ENCODE data around the gene SPACDR.

The SPACDR gene

GRCh38 chr7:100484673-100485045, 20.6 kb upstream of the SPACDR start:
- no peak for FAIRE-seq

GRCh38 chr7:100483722-100484672, 19.9 kb upstream of the SPACDR start, which contains the start of gene NYAP1:
Gene NYAP1, plus strand, starts transcription at chr7:100483927. Its CDS starts 1,385 bp downstream, at chr7:100485312.
- FAIRE-seq, result no peak

- FAIRE-seq, result no peak
Observed at GRCh38 chr7:100483090-100483721, 19.1 kb upstream of the SPACDR start.

GRCh38 chr7:100482728-100483089, 18.6 kb upstream of the SPACDR start:
- no peak for FAIRE-seq

DNA sequence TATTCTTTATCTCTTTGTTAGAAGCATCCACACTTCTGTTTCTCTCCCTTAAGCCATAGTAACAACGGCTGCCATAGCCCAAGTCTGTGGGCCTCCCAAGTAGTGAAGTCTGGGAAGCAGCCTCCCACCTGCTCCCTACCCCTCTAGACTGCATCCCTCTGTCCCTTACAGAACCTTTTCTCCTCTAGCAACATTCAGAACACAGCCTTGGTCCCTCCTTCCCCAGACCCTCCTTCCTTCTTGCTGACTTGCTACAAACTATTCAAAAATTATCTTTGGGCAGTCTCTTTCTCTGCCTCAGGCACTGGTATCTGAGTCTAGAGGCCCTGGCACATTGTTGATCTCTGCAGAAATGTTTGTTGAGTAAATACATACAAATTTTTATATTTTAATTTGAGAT, 17.4 kb upstream of the SPACDR start:
- no peak for FAIRE-seq

GRCh38 chr7:100478958-100479660, 15.0 kb upstream of the SPACDR start, which contains the start of gene TSC22D4:
Gene TSC22D4, minus strand, starts transcription at chr7:100479214. Its CDS starts 1,176 bp downstream, at chr7:100478038.
- FAIRE-seq, result no peak

GRCh38 chr7:100477871-100478267, 13.8 kb upstream of the SPACDR start:
- FAIRE-seq, result no peak

DNA sequence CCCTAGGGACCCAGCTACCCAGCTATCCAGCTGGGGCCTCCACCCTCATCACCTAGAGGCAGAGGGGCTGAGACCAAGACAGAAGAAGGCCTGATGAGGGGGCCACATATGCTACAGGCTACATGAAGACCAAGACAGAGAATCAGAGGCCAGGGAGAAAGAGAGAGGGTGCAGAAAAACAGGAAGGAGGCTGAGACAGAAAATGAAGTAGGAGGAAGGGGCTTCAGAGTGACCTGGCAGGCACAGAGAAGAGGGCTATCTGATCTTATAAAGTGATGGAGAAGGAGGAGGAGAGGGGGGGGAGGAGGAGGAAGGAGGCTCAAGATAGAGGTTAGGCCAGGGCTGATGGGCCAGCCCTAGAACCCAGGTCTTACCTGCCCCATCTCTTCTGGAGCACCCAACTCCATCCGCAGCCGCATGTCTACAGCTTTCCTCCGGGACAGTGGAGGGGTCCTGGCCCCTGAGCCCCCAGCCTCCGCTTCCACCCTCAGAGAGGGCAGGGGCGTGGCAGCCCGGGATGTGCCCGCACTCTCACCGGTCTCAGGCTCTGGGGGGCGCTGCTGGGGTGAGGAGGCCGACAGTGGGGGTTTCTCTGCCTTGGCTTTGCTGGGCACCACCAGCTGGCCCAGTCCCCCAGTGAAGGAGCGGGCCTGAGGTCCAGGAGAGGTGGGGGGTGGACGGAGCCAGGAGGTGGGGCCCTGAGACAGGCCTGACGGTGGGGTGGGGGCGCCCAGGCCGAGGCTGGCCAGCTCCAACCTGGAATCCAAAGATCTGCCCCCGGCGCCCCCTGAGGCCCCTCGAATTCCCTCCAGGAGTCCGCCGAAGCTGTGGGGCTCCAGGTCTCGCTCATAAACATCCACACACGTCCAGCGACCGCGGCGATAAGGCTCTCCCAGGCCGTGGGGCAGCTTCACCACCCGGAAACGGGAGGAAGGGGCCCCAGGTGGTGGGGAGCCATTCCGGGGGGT, 13.1 kb upstream of the SPACDR start:
- FAIRE-seq, result no peak

DNA sequence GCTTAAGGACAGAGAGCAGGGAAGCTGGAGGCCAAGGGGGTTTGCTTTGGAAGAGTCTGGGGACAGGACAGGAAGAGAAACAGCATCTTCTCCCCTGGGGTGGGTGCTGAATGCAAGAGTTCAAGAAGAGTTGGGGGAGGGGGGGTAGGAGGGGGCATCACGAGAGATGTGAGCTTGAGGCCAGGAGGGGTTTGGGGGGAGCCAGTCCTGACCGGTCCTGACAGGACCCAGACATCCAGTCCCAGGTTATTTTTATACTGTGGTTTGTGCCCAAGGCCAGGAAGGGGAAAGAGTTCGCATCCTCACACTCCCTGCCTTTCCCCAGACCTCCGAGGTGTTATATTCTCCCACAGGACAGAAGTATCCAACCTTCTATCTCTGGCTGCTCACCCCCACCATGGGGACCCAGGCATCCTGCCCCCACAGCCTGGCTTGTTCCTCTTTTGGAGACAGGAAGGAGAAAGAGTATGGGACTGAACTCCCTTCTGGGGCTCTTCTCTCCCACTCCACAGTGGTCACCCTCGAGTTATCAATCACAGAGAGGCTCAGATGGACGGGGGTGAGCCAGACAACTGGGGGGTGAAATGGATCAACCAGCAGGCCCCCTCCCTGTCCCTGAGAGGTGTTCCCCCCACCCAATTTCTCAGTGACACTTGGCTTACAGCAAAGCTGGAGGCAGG, 12.2 kb upstream of the SPACDR start:
- FAIRE-seq, result no peak

GRCh38 chr7:100475549-100475948, 11.5 kb upstream of the SPACDR start:
- no peak for FAIRE-seq

GRCh38 chr7:100472854-100473499, 8.9 kb upstream of the SPACDR start:
- no peak for FAIRE-seq

- FAIRE-seq, result no peak
Observed at GRCh38 chr7:100472121-100472851, 8.2 kb upstream of the SPACDR start.

DNA sequence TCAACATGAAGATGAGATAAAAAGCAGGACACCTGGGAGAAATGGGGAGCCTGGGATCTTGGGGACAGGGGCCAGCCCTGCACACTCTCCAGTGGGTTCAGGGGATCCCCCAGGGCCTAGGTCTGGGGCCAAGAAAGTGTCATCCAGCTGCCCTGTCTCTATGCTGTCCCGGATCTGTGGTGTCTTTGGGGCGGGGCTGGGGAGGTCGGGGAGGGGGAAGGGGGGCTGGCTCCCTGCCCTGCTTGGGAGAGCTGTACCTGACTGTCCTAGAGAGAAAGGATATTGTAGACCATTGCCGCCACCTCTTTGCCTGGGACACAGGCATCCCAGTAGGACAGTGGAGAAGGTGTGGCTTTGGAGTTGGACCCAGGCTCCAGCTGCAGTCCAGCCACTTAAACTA, 7.0 kb upstream of the SPACDR start:
- FAIRE-seq, result no peak

- FAIRE-seq, result no peak
Observed at GRCh38 chr7:100469227-100470044, 5.4 kb upstream of the SPACDR start.

GRCh38 chr7:100467638-100468373, 3.7 kb upstream of the SPACDR start:
- no peak for FAIRE-seq

DNA sequence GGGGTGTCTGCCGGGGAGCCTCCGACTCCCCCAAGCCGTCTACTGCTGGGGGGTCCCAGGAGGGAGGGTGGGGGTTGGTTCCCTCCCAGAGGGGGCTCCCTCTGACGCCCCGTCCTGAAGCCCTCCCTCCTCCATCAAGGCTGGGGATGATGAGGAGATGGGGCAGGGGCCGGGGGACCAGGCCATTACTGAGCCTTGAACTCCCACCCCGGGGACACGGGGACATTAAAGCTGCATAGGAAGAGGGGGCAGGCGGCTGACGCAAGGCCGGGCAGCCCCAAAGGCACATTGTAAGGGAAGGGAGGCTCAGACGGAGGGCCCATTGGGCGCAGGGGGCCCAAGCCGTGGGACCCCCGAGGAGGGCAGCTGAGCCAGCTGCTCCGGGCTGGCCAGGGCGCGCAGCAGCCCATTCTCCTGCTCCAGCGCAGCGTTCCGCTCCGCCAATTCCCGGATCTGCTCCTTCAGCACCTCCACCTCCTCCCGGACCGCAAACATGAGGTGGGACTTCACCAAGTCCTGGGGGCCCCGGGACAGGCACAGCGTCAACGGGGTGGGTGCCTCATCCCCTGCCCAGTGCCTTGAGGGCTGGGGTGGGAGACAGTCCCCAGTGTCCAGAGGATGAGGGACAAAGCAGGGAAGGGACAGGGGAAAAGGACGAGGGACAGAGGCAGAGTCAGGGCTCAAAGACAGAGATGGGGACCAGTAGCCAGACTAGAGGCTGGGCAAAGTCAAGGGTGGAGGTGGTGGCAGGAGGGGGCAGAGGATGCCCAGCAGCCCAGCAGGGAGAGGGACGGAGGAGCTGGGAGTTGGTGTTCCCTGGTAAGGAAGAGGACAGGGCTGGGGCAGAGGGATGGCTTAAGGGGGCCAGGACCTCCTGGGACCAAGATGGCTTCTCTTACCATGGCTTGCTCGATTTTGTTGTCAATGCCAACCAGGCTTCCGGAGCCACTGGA, 2.9 kb upstream of the SPACDR start:
- FAIRE-seq, result no peak

- FAIRE-seq, result no peak
Observed at GRCh38 chr7:100465702-100466311, 1.7 kb upstream of the SPACDR start.

All from endometrium (tissue), 2 donors.